ENCODE measurements around the gene PSME4. TPM values are rescaled to one million over a fixed set of nuclear protein-coding genes. Genes with fewer than 3 reads are reported as not detected.

The PSME4 gene
- total and polyA plus RNA-seq, 2 of the 13 experiments (the other 11 are each of a cell fraction or from before 2014, with no cell fraction given), result 52.1 to 77.8 TPM

GRCh38 chr2:53818854-53819435 lies 151.8 kb downstream of the PSME4 start:
- intact Hi-C loops (cut with micrococcal nuclease; ENCODE audit: unreplicated experiment), result no loop called here
- POLR2A ChIA-PET, result no interaction called here
- FAIRE-seq, result no peak

More at GRCh38 chr2:53818854-53819435, 151.8 kb downstream of the PSME4 start:
- WGBS (ENCODE audit: low lambda C conversion rate), result 95% methylated on average over 3 of the region's 3 CpGs
- in situ Hi-C loops (cut with HindIII; ENCODE audit: extremely low pct_ligation_motif_present, low pct_unique_long_range_greater_than_20kb), result no loop called here
- no TSS peak for BruUV-seq (replicated peaks)
- peak; percentile 34; the same call in 1 of the 2 replicates for TF ChIP-seq ZNF362 (CRISPR knock-in tag; IDR thresholded peaks at IDR 0.05; ENCODE audit: borderline replicate concordance)
- no peak for TF ChIP-seq PRPF4 (IDR thresholded peaks at IDR 0.05; ENCODE audit: low read depth, low read length, poor library complexity, severe bottlenecking)
- TF ChIP-seq HNF4A (CRISPR knock-in tag; IDR thresholded peaks at IDR 0.05), result peak; percentile 40; the same call in 1 of the 2 replicates
- TF ChIP-seq NFIB (CRISPR knock-in tag; IDR thresholded peaks at IDR 0.05; ENCODE audit: borderline replicate concordance), result no peak
- peak; percentile 32 for TF ChIP-seq PAXIP1 (CRISPR knock-in tag; conservative IDR thresholded peaks at IDR 0.05)
- TF ChIP-seq RARA (CRISPR knock-in tag; IDR thresholded peaks at IDR 0.05), result 0 out of 2 replicates have a peak, but pooled peaks have one; percentile 13
- TF ChIP-seq ATF1 (CRISPR knock-in tag; IDR thresholded peaks at IDR 0.05), result no peak
- TF ChIP-seq PCBP1 (IDR thresholded peaks at IDR 0.05; ENCODE audit: borderline replicate concordance, low read depth, low read length), result no peak
- no peak for TF ChIP-seq ZNF841 (CRISPR knock-in tag; IDR thresholded peaks at IDR 0.05; ENCODE audit: borderline replicate concordance)
- peak; percentile 53; the same call in 1 of the 2 replicates for TF ChIP-seq MEF2D (CRISPR knock-in tag; IDR thresholded peaks at IDR 0.05)
- no peak for TF ChIP-seq ZBTB2 (CRISPR knock-in tag; IDR thresholded peaks at IDR 0.05; ENCODE audit: low read depth)
- TF ChIP-seq EP300 (IDR thresholded peaks at IDR 0.05; ENCODE audit: low read depth in 2 of 2, low read length in 2 of 2), result no peak
- no peak for TF ChIP-seq EP300 (CRISPR knock-in tag; IDR thresholded peaks at IDR 0.05; ENCODE audit: borderline replicate concordance)
- no peak for TF ChIP-seq KMT2B (CRISPR knock-in tag; IDR thresholded peaks at IDR 0.05)
- no peak for TF ChIP-seq ZNF160 (CRISPR knock-in tag; IDR thresholded peaks at IDR 0.05)
- H3K27ac ChIP-seq (ENCODE audit: extremely low read length, insufficient read depth, low read length), result peak overlapping the region; percentile 48
- H3K9me3 ChIP-seq (ENCODE audit: low read length), result no peaks in the 10 kb centered on the region
- H3K9ac ChIP-seq (ENCODE audit: insufficient read depth, low read depth, low read length), result no peak overlapping the region
- no peaks in the 10 kb centered on the region for H4K20me1 ChIP-seq (ENCODE audit: insufficient read depth, low read length)
- peaks cover 26% of the 10 kb centered on the region for H3K4me1 ChIP-seq (ENCODE audit: insufficient read depth, low read length)
- H2AFZ ChIP-seq (ENCODE audit: low read length), result no peak overlapping the region
- CTCF ChIA-PET (ENCODE audit: low intra/inter-chr PET ratio, low total read pairs), result no interaction called here
- no peaks in the 10 kb centered on the region for H3K27me3 ChIP-seq (ENCODE audit: control insufficient read depth in 1 of 2, insufficient read depth in 2 of 2, low read length in 2 of 2)
- ATAC-seq, result peak; percentile 15
- DNase-seq (ENCODE audit: low spot score), result no peak
- H3K4me3 ChIP-seq (replicated peaks in 1 of 3; ENCODE audit: insufficient read depth in 1 of 3, low read depth in 2 of 3, low read length in 3 of 3), result no peak overlapping the region
- no peak overlapping the region for H3K4me2 ChIP-seq (ENCODE audit: low read depth, low read length)
- H3K79me2 ChIP-seq (ENCODE audit: insufficient read depth, low read length), result no peaks in the 10 kb centered on the region
- peaks cover 12 to 43% of the 10 kb centered on the region in 2 experiments for H3K36me3 ChIP-seq (replicated peaks in 1 of 2; ENCODE audit: control insufficient read depth in 1 of 2, insufficient read depth in 2 of 2, low read length in 2 of 2)

Measured in HepG2 (cell line).